Measurements from ENCODE around the gene TRIM14. TPM values are rescaled to one million over a fixed set of nuclear protein-coding genes. Genes with fewer than 3 reads are reported as not detected.
"Not testable (repeated sequence)": the region's sequence is repeated elsewhere in the genome, so short reads cannot be mapped to it uniquely, and the experiment has no call there.

TRIM14 gene
- polyA plus RNA-seq, 3 donors: 23.0 to 30.6 (median 28.5) TPM

GRCh38 chr9:98132158-98132557 is 13.1 kb upstream of the TRIM14 start:
- no peaks in the 10 kb centered on the region for H3K9me3 Mint-ChIP-seq
- H3K4me1 ChIP-seq (ENCODE audit: control insufficient read depth in 1 of 2, insufficient read depth in 2 of 2, low read length in 2 of 2): peaks cover 23% of the 10 kb centered on the region in 2 donors
- H3K27me3 Mint-ChIP-seq (ENCODE audit: low read depth in 3 of 3): no peaks in the 10 kb centered on the region
- H3K79me2 ChIP-seq (ENCODE audit: insufficient read depth, low read length): no peaks in the 10 kb centered on the region
- H3K4me3 Mint-ChIP-seq: no peak overlapping the region
- H4K20me1 ChIP-seq (ENCODE audit: insufficient read depth, low read length): no peaks in the 10 kb centered on the region
- TF ChIP-seq CTCF (IDR thresholded peaks at IDR 0.05): no peak
- peak overlapping the region in 3 of 7 donors; percentile 14 to 36 (median 32) for H3K27ac Mint-ChIP-seq
- no peak overlapping the region for H2AFZ ChIP-seq (ENCODE audit: insufficient read depth, low read depth, low read length, poor library complexity, severe bottlenecking)
- H3K36me3 ChIP-seq (replicated peaks in 1 of 2; ENCODE audit: control insufficient read depth in 1 of 2, insufficient read depth in 2 of 2, low read length in 2 of 2): peaks cover 7 to 32% of the 10 kb centered on the region in 2 donors
- intact Hi-C loops (cut with micrococcal nuclease): no loop called here
- no peak overlapping the region for H3K4me2 ChIP-seq (replicated peaks; ENCODE audit: extremely low read depth, low read length, poor library complexity, severe bottlenecking)
- no peak overlapping the region for H3K4me3 ChIP-seq (replicated peaks in 1 of 3; ENCODE audit: low read depth in 2 of 3, low read length in 3 of 3)
- peaks cover 28% of the 10 kb centered on the region for H3K4me1 Mint-ChIP-seq
- no peak for DNase-seq
- 94% methylated on average over 8 of the region's 9 CpGs for WGBS (ENCODE audit: insufficient coverage)
- H3K27ac ChIP-seq (ENCODE audit: low read depth in 1 of 2, low read length in 2 of 2): no peak overlapping the region
- H3K9ac ChIP-seq (ENCODE audit: insufficient read depth, low read length, poor library complexity, severe bottlenecking): no peak overlapping the region
- H3K36me3 Mint-ChIP-seq: peaks cover 53 to 72% of the 10 kb centered on the region in 2 donors
- H3K27me3 ChIP-seq (ENCODE audit: control insufficient read depth in 2 of 2, insufficient read depth in 2 of 2, low read length in 2 of 2): no peaks in the 10 kb centered on the region
- no peaks in the 10 kb centered on the region for H3K9me3 ChIP-seq (replicated peaks in 1 of 2; ENCODE audit: control insufficient read depth in 1 of 2, insufficient read depth in 1 of 2, low read length in 2 of 2)

DNA sequence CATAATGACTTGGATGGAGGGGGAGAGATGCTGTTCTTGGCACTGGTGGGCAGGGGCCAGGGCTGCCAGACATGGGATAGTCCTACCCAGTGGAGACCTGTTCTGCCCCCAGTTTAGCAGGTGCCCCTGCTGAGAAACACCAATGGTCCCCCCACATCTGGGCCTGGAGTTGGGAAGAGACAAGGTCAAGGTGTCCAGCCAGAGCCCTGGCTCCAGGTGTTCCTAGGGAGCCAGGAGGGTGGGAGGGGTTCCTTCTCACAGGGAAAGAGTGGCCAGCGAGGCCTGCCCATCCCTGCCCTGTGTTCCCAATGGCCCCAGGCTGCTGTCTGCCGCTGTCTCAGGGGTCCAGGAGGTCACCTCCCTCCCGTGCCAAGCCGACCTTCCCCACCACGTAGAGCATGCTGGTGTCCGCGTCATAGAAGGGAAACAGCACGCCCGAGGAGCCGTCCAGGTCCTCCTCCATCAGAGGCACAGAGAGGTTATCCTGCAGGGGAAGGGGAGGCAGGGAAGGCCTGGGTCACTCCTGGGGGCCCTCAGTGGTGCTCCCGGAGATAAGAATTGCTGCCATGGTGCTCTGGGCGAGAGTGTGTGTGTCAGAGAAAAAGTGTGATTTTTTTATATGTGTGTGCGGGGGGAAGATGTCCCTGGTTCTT is 11.7 kb upstream of the TRIM14 start:
- Mint-ChIP-seq H3K27me3 (ENCODE audit: low read depth in 3 of 3) (peaks cover 0 to 4% (median 0%) of the 10 kb centered on the region in 3 donors), H3K27ac (peak overlapping the region; percentile 16 to 95 (median 92)), H3K4me3 (no peak overlapping the region), H3K9me3 (no peaks in the 10 kb centered on the region), H3K36me3 (peaks cover 51 to 72% of the 10 kb centered on the region in 2 donors), H3K4me1 (peaks cover 28% of the 10 kb centered on the region)
- Histone ChIP-seq H4K20me1 (ENCODE audit: insufficient read depth, low read length) (no peaks in the 10 kb centered on the region), H3K9me3 (replicated peaks in 1 of 2; ENCODE audit: control insufficient read depth in 1 of 2, insufficient read depth in 1 of 2, low read length in 2 of 2) (no peaks in the 10 kb centered on the region), H3K4me1 (ENCODE audit: control insufficient read depth in 1 of 2, insufficient read depth in 2 of 2, low read length in 2 of 2) (peaks cover 23% of the 10 kb centered on the region in 2 donors), H2AFZ (ENCODE audit: insufficient read depth, low read depth, low read length, poor library complexity, severe bottlenecking) (no peak overlapping the region), H3K79me2 (ENCODE audit: insufficient read depth, low read length) (no peaks in the 10 kb centered on the region), H3K36me3 (replicated peaks in 1 of 2; ENCODE audit: control insufficient read depth in 1 of 2, insufficient read depth in 2 of 2, low read length in 2 of 2) (peaks cover under 1 to 34% of the 10 kb centered on the region in 2 donors), H3K4me3 (replicated peaks in 1 of 3; ENCODE audit: low read depth in 2 of 3, low read length in 3 of 3) (no peak overlapping the region), H3K27me3 (ENCODE audit: control insufficient read depth in 2 of 2, insufficient read depth in 2 of 2, low read length in 2 of 2) (no peaks in the 10 kb centered on the region), H3K9ac (ENCODE audit: insufficient read depth, low read length, poor library complexity, severe bottlenecking) (no peak overlapping the region), H3K4me2 (replicated peaks; ENCODE audit: extremely low read depth, low read length, poor library complexity, severe bottlenecking) (no peak overlapping the region), H3K27ac (ENCODE audit: low read depth in 1 of 2, low read length in 2 of 2) (peak overlapping the region; percentile 4 to 7)
- WGBS (ENCODE audit: insufficient coverage): 96% methylated on average over 7 of the region's 13 CpGs
- no peak for TF ChIP-seq CTCF (IDR thresholded peaks at IDR 0.05)
- intact Hi-C loops (cut with micrococcal nuclease): no loop called here
- DNase-seq: no peak

GRCh38 chr9:98130060-98130459 is 11.0 kb upstream of the TRIM14 start:
- DNase-seq; H2AFZ ChIP-seq (ENCODE audit: insufficient read depth, low read depth, low read length, poor library complexity, severe bottlenecking); H3K9me3 Mint-ChIP-seq; H3K4me3 Mint-ChIP-seq; H3K9ac ChIP-seq (ENCODE audit: insufficient read depth, low read length, poor library complexity, severe bottlenecking); H3K9me3 ChIP-seq (replicated peaks in 1 of 2; ENCODE audit: control insufficient read depth in 1 of 2, insufficient read depth in 1 of 2, low read length in 2 of 2); H3K4me2 ChIP-seq (replicated peaks; ENCODE audit: extremely low read depth, low read length, poor library complexity, severe bottlenecking); H3K27me3 ChIP-seq (ENCODE audit: control insufficient read depth in 2 of 2, insufficient read depth in 2 of 2, low read length in 2 of 2); H3K4me3 ChIP-seq (replicated peaks in 1 of 3; ENCODE audit: low read depth in 2 of 3, low read length in 3 of 3); H3K79me2 ChIP-seq (ENCODE audit: insufficient read depth, low read length); intact Hi-C loops (cut with micrococcal nuclease); H3K27me3 Mint-ChIP-seq (ENCODE audit: low read depth in 3 of 3); H4K20me1 ChIP-seq (ENCODE audit: insufficient read depth, low read length): not testable (repeated sequence)
- Mint-ChIP-seq H3K36me3 (peaks cover 48 to 69% of the 10 kb centered on the region in 2 donors), H3K4me1 (peaks cover 28% of the 10 kb centered on the region), H3K27ac (peak overlapping the region in 6 of 7 donors; percentile 91 to 98 (median 94))
- Histone ChIP-seq H3K4me1 (ENCODE audit: control insufficient read depth in 1 of 2, insufficient read depth in 2 of 2, low read length in 2 of 2) (peaks cover 23% of the 10 kb centered on the region in 2 donors), H3K36me3 (replicated peaks in 1 of 2; ENCODE audit: control insufficient read depth in 1 of 2, insufficient read depth in 2 of 2, low read length in 2 of 2) (peaks cover 2 to 36% of the 10 kb centered on the region in 2 donors), H3K27ac (ENCODE audit: low read depth in 1 of 2, low read length in 2 of 2) (peak overlapping the region; percentile 84 to 88)
- 89% methylated on average over 4 of the region's 4 CpGs for WGBS (ENCODE audit: insufficient coverage)

Data from CD14-positive monocyte (primary cell).